ENCODE measurements around the gene NDUFAF7. TPM values are rescaled to one million over a fixed set of nuclear protein-coding genes. Genes with fewer than 3 reads are reported as not detected.

The NDUFAF7 gene
- total and polyA plus RNA-seq, 9 of the 15 experiments (the other 6 are each of a cell fraction or from before 2014, with no cell fraction given), result 14.9 to 41.6 (median 23.9) TPM

- H3K4me2 ChIP-seq (ENCODE audit: insufficient read depth, low read length), result no peak overlapping the region
- no peaks in the 10 kb centered on the region for H4K20me1 ChIP-seq (replicated peaks; ENCODE audit: control insufficient read depth, insufficient read depth, low read length)
- no peak for ATAC-seq
- FAIRE-seq, result no peak
- 64% methylated on average over 6 of the region's 6 CpGs for WGBS (ENCODE audit: insufficient coverage, low coverage, missing lambda C conversion rate)
- no peak overlapping the region for H3K27ac ChIP-seq (ENCODE audit: extremely low read depth, low read depth, low read length)
- intact Hi-C loops (cut with micrococcal nuclease) (no loop called here), in situ Hi-C loops (cut with MboI) (no loop called here)
- no peak overlapping the region for H3K4me3 ChIP-seq
- CTCF ChIA-PET (ENCODE audit: low intra/inter-chr PET ratio), result no interaction called here
- H3K79me2 ChIP-seq (ENCODE audit: control insufficient read depth, insufficient read depth, low read length), result no peaks in the 10 kb centered on the region
- BruUV-seq (replicated peaks), result no TSS peak
- DNase-seq (ENCODE audit: extremely low read depth in 1 of 4, low spot score in 3 of 4), result no peak
- H3K9me1 ChIP-seq (ENCODE audit: control insufficient read depth, insufficient read depth, low read length), result no peaks in the 10 kb centered on the region
- no peaks in the 10 kb centered on the region for H3K27me3 ChIP-seq (ENCODE audit: control insufficient read depth in 2 of 2, insufficient read depth in 2 of 2, low read length in 2 of 2)
- H3K9ac ChIP-seq (ENCODE audit: insufficient read depth in 1 of 2, low read depth in 2 of 2, low read length in 2 of 2), result no peak overlapping the region
- no peaks in the 10 kb centered on the region for H3K9me3 ChIP-seq (replicated peaks; ENCODE audit: control insufficient read depth, insufficient read depth, low read depth, low read length)
- POLR2A ChIA-PET, result no interaction called here
- no peak for TF ChIP-seq ZNF316 (IDR thresholded peaks at IDR 0.05)
- no peak for TF ChIP-seq ZZZ3 (IDR thresholded peaks at IDR 0.05)
- TF ChIP-seq ZNF232 (CRISPR knock-in tag; IDR thresholded peaks at IDR 0.05), result no peak
- TF ChIP-seq ARID3B (CRISPR knock-in tag; IDR thresholded peaks at IDR 0.05; ENCODE audit: borderline replicate concordance), result no peak
- TF ChIP-seq KAT8 (IDR thresholded peaks at IDR 0.05; ENCODE audit: low read depth), result no peak
- TF ChIP-seq ZNF644 (tag; IDR thresholded peaks at IDR 0.05; ENCODE audit: low read depth), result no peak
- TF ChIP-seq MCM2 (IDR thresholded peaks at IDR 0.05; ENCODE audit: low read depth), result no peak
- TF ChIP-seq MYNN (IDR thresholded peaks at IDR 0.05), result no peak
- TF ChIP-seq MYNN (CRISPR knock-in tag; IDR thresholded peaks at IDR 0.05), result no peak
- no peak for TF ChIP-seq SMAD4 (CRISPR knock-in tag; conservative IDR thresholded peaks at IDR 0.05)
- no peak for TF ChIP-seq ZNF133 (CRISPR knock-in tag; IDR thresholded peaks at IDR 0.05)
- TF ChIP-seq E2F8 (IDR thresholded peaks at IDR 0.05; ENCODE audit: low read depth, partially characterized antibody), result no peak
- no peak for TF ChIP-seq CHD2 (IDR thresholded peaks at IDR 0.05; ENCODE audit: low read depth, low read length)
- TF ChIP-seq SLC30A9 (CRISPR knock-in tag; IDR thresholded peaks at IDR 0.05), result no peak
- no peaks in the 10 kb centered on the region for H3K4me1 ChIP-seq (replicated peaks in 1 of 2; ENCODE audit: control insufficient read depth in 2 of 2, insufficient read depth in 2 of 2, low read length in 2 of 2)
- H3K36me3 ChIP-seq (ENCODE audit: control insufficient read depth, insufficient read depth, low read length), result peaks cover 56% of the 10 kb centered on the region
- no peak overlapping the region for H2AFZ ChIP-seq (ENCODE audit: low read depth, low read length)
Measured at GRCh38 chr2:37274359-37274965, 43.0 kb downstream of the NDUFAF7 start.

All from K562 (cell line).